Right lobe of liver (tissue), 6 donors: ENCODE results near the gene EXOSC9. TPM values are rescaled to one million over a fixed set of nuclear protein-coding genes. Genes with fewer than 3 reads are reported as not detected.

Experiments used
- ATAC-seq, 4 donors: fragments of 200-7000 bp; cut with Tn5 transposase; one replicate each; pipeline ENCODE4 v1.9.1; 2020; ENCODE audit warnings: mild to moderate bottlenecking in 4 of 4, moderate library complexity in 4 of 4
- DNase-seq, 3 donors: peaks; one replicate each; pipeline ENCODE4 v3.0.0-alpha.2; 2020
- H3K27ac ChIP-seq, 3 donors: fragments of 200-600 bp; one replicate each; pipeline ENCODE4 v1.8.0; 2022
- H3K27me3 ChIP-seq, 2 donors: fragments of 200-600 bp; one replicate each; pipeline ENCODE4 v1.8.0; 2022
- H3K36me3 ChIP-seq, 4 donors: fragments of 200-600 bp; sonication (generic) in 1 of 4; one replicate each; pipeline versions ENCODE4 v1.5.1 to v1.8.0; 2017 to 2022; ENCODE audit warnings: control low read depth in 1 of 4
- H3K4me1 ChIP-seq, 4 donors: fragments of 200-600 bp; sonication (generic) in 1 of 4; one replicate each; pipeline versions ENCODE4 v1.5.1 to v1.8.0; 2017 to 2022; ENCODE audit warnings: control low read depth in 1 of 4
- H3K4me3 ChIP-seq, 3 donors: fragments of 200-600 bp; one replicate each; pipeline ENCODE4 v1.8.0; 2022
- H3K9me3 ChIP-seq, 4 donors: fragments of 200-600 bp; sonication (generic) in 1 of 4; one replicate each; pipeline versions ENCODE4 v1.5.1 to v1.8.0; 2017 to 2022; ENCODE audit warnings: control low read depth in 1 of 4
- CTCF ChIP-seq, 4 donors: fragments of 200-600 bp in 3 of 4; fragments of 450-650 bp in 1 of 4; IDR thresholded peaks; one replicate each; pipeline versions ENCODE4 v1.5.1 to v1.8.0; 2016 to 2022; ENCODE audit warnings: antibody characterized with exemption in 4 of 4, mild to moderate bottlenecking in 2 of 4
- POLR2A ChIP-seq: fragments of 450-650 bp; IDR thresholded peaks from one replicate; pipeline ENCODE4 v1.6.1; 2017; ENCODE audit warnings: antibody characterized with exemption, mild to moderate bottlenecking
- WGBS: methylation state at CpG from one replicate; pipeline ENCODE4 v1.1.6; 2018; ENCODE audit warnings: low coverage, low lambda C conversion rate; ENCODE audit not compliant: insufficient coverage; ENCODE audit errors: missing lambda C conversion rate; 5-methylcytosine and 5-hydroxymethylcytosine counted together
- intact Hi-C, 2 donors: fragments of 100-400 bp; cut with DNase I; formaldehyde crosslinking; loops; one replicate each; pipeline versions ENCODE4 v1.11.2 to v1.14.1; 2022
- total RNA-seq, 6 experiments: library from RNA; depleted of rRNA in 2 of 6; stranded (reverse); fragments of >200 nt in 2 of 6; fragmentation: NEBNext Ultra II Directional in 3 of 6; extraction: Animal tissue kit (Norgen Biotek cat#: 25700) in 3 of 6; gene quantifications; one replicate each; pipeline versions ENCODE4 v1.1.0 to v1.2.4, GENCODE V29; 2016 to 2023
- donor health status: DM: no; HTN: yes; CAD: no.
- donor health status: DM: no; HTN: no; CAD: no.
- donor health status: DM: no; HTN: no; CAD: no.
- donor health status: DM: no; HTN: yes; CAD: no.
- donor health status: DM: no; HTN: yes; CAD: no.

Gene EXOSC9
- total RNA-seq, 6 experiments from 2014 or later = 3.6 to 12.5 (median 6.5) TPM

- 90% methylated on average over 6 of the region's 6 CpGs for WGBS
- H3K27ac ChIP-seq = no peak overlapping the region
- peaks cover 0 to 19% (median 3%) of the 10 kb centered on the region in 4 donors for H3K36me3 ChIP-seq
- no peak overlapping the region for H3K4me3 ChIP-seq
- ATAC-seq (no peak), DNase-seq (no peak)
- no peaks in the 10 kb centered on the region for H3K4me1 ChIP-seq
- no peaks in the 10 kb centered on the region for H3K9me3 ChIP-seq
- no peaks in the 10 kb centered on the region for H3K27me3 ChIP-seq
- intact Hi-C loops = no loop called here
- TF ChIP-seq CTCF (IDR thresholded peaks at IDR 0.05) = no peak
- TF ChIP-seq POLR2A = no peak
Observed at GRCh38 chr4:121846662-121847061, 45.5 kb downstream of the EXOSC9 start.

DNA sequence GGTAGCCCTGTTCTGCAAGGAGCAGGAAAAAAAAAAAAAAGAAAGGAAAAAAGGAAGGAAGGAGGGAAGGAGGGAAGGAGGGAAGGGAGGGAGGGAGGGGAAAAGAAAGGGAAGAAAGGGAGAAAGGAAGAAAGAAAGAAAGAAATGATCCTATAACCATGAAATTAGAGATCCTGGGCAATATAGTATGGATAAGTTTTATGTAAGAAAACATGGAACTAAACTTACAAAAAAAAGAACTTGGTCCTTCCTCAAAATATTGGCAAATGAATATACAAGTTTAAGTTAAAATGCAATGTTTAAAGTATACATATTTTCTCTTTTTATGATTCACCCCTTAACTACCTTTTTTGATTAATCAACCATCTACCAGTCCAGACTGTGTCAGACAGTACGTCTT is 50.2 kb downstream of the EXOSC9 start:
- Histone ChIP-seq H3K9me3 (no peaks in the 10 kb centered on the region), H3K4me1 (no peaks in the 10 kb centered on the region), H3K27me3 (no peaks in the 10 kb centered on the region), H3K4me3 (no peak overlapping the region), H3K27ac (no peak overlapping the region), H3K36me3 (peaks cover 0 to 7% (median under 1%) of the 10 kb centered on the region in 4 donors)
- DNase-seq (no peak), ATAC-seq (no peak)
- 80% methylated on average over 1 of the region's 1 CpG for WGBS
- intact Hi-C loops = no loop called here
- TF ChIP-seq POLR2A = no peak
- TF ChIP-seq CTCF (IDR thresholded peaks at IDR 0.05) = no peak

DNA sequence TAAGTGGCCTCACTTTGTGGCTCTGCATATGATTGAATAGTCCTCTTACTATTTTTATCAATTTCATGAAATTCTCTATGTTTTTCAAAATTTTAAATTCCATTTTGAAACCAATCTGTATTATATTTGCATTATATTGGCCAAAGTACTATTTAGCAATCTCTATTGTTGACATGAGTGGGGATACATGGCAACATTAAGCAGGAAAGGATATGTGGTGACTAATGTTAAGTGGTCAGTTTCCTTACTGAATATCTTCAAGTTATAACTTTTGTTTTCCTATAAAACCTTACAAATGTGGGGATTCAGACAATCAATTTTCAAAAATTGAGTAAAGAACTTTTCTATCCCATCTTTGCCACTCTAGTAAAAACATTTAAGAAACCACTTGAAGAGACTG is 59.0 kb downstream of the EXOSC9 start:
- H3K9me3 ChIP-seq = no peaks in the 10 kb centered on the region
- DNase-seq = no peak
- no peak overlapping the region for H3K4me3 ChIP-seq
- H3K27me3 ChIP-seq = no peaks in the 10 kb centered on the region
- intact Hi-C loops = no loop called here
- no peaks in the 10 kb centered on the region for H3K4me1 ChIP-seq
- peaks cover 0 to 14% (median 0%) of the 10 kb centered on the region in 4 donors for H3K36me3 ChIP-seq
- TF ChIP-seq POLR2A = no peak
- TF ChIP-seq CTCF (IDR thresholded peaks at IDR 0.05) = no peak
- H3K27ac ChIP-seq = no peak overlapping the region
- ATAC-seq = no peak

DNA sequence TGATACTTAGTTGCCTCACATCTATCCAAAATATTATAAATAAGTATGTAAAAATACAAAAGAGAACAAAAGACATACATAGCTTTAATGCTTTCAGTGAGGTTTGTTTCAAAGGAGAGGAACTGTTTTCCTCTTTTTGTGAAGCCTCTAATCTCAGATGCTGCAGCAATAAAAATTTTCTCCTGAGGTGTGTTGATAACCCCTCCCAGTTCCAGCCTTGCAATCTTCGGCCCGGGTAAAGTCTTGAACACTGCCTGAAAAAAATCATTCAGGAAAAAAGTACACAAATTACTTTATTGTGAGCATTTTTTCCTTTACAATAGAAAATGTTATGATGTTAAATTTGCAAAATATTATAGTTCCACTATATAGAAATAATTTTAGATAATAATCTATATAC is 60.3 kb downstream of the EXOSC9 start:
- ATAC-seq (no peak), DNase-seq (no peak)
- Histone ChIP-seq H3K4me1 (no peaks in the 10 kb centered on the region), H3K36me3 (peaks cover 0 to 14% (median 0%) of the 10 kb centered on the region in 4 donors), H3K4me3 (no peak overlapping the region), H3K9me3 (no peaks in the 10 kb centered on the region), H3K27ac (no peak overlapping the region), H3K27me3 (no peaks in the 10 kb centered on the region)
- 86% methylated on average over 2 of the region's 2 CpGs for WGBS
- no peak for TF ChIP-seq CTCF (IDR thresholded peaks at IDR 0.05)
- no peak for TF ChIP-seq POLR2A
- intact Hi-C loops = no loop called here

DNA sequence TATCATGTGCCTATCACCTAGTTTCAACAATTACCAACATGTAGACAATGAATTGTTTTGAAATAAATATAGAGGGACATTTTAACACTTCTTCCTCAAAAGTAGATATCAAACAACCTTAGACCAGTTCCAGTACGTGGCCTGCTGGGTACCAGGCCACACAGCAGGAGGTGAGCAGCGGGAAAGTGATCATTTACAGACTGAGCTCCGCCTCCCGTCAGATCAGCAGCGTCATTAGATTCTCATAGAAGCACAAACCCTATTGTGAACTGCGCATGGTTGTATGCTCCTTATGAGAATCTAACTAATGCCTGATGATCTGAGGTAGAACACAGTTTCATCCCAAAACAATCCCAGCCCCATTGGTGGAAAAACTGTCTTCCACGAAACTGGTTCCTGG is 62.7 kb downstream of the EXOSC9 start:
- H3K4me1 ChIP-seq = no peaks in the 10 kb centered on the region
- no peak for ATAC-seq
- TF ChIP-seq POLR2A (no peak), CTCF (IDR thresholded peaks at IDR 0.05) (no peak)
- intact Hi-C loops = no loop called here
- no peak overlapping the region for H3K27ac ChIP-seq
- no peak for DNase-seq
- no peaks in the 10 kb centered on the region for H3K9me3 ChIP-seq
- 87% methylated on average over 7 of the region's 7 CpGs for WGBS
- H3K27me3 ChIP-seq = no peaks in the 10 kb centered on the region
- peaks cover 0 to 14% (median 2%) of the 10 kb centered on the region in 4 donors for H3K36me3 ChIP-seq
- H3K4me3 ChIP-seq = no peak overlapping the region
